ACHN (cell line): ENCODE results near the gene MCM9.

ENCODE experiments used
- DNase-seq: peaks from one replicate; pipeline ENCODE4 v3.0.0-alpha.2; 2015
- in situ Hi-C: cut with HindIII; loops from 2 replicates; pipeline ENCODE4 v1.10.0; 2017; ENCODE audit warnings: low sequenced_read_pairs, low pct_ligation_motif_present, low pct_unique_long_range_greater_than_20kb

MCM9 gene

GRCh38 chr6:118934461-118935330, at the start of gene MCM9:
MCM9 (minus strand) TSS chr6:118935159; CDS start chr6:118931723, 3,436 bp downstream.
- peak; percentile 91 for DNase-seq
- in situ Hi-C loops: no loop called here

GRCh38 chr6:118984342-118984741, 49.4 kb upstream of the MCM9 start:
- DNase-seq: no peak

GRCh38 chr6:118982575-118982911, 47.6 kb upstream of the MCM9 start:
- in situ Hi-C loops: no loop called here

More at GRCh38 chr6:118984342-118984741, 49.4 kb upstream of the MCM9 start:
- in situ Hi-C loops: no loop called here

GRCh38 chr6:118981884-118982574, 47.1 kb upstream of the MCM9 start:
- no peak for DNase-seq
- in situ Hi-C loops: no loop called here

More at GRCh38 chr6:118982575-118982911, 47.6 kb upstream of the MCM9 start:
- no peak for DNase-seq

GRCh38 chr6:118980063-118980462, 45.1 kb upstream of the MCM9 start:
- no peak for DNase-seq
- in situ Hi-C loops: no loop called here

- in situ Hi-C loops: no loop called here
- DNase-seq: no peak
Observed at GRCh38 chr6:118974790-118975189, 39.8 kb upstream of the MCM9 start.

- in situ Hi-C loops: no loop called here
- DNase-seq: no peak
Observed at GRCh38 chr6:118971682-118972081, 36.7 kb upstream of the MCM9 start.

GRCh38 chr6:118970866-118971265, 35.9 kb upstream of the MCM9 start:
- DNase-seq: no peak
- in situ Hi-C loops: no loop called here

- in situ Hi-C loops: no loop called here
- DNase-seq: peak; percentile 37
Observed at GRCh38 chr6:118968416-118968815, 33.5 kb upstream of the MCM9 start.

GRCh38 chr6:118967239-118967638, 32.3 kb upstream of the MCM9 start:
- in situ Hi-C loops: no loop called here
- no peak for DNase-seq

- in situ Hi-C loops: no loop called here
- DNase-seq: no peak
Observed at GRCh38 chr6:118965843-118966370, 30.9 kb upstream of the MCM9 start.

GRCh38 chr6:118965371-118965770, 30.4 kb upstream of the MCM9 start:
- in situ Hi-C loops: no loop called here
- DNase-seq: no peak

- DNase-seq: peak; percentile 17
- in situ Hi-C loops: no loop called here
Observed at GRCh38 chr6:118963003-118963402, 28.0 kb upstream of the MCM9 start.

- in situ Hi-C loops: no loop called here
- no peak for DNase-seq
Observed at GRCh38 chr6:118959903-118960302, 24.9 kb upstream of the MCM9 start.

GRCh38 chr6:118953391-118953790, 18.4 kb upstream of the MCM9 start:
- no peak for DNase-seq
- in situ Hi-C loops: no loop called here

- in situ Hi-C loops: no loop called here
- DNase-seq: no peak
Observed at GRCh38 chr6:118952683-118953082, 17.7 kb upstream of the MCM9 start.

- in situ Hi-C loops: no loop called here
- DNase-seq: no peak
Observed at GRCh38 chr6:118945217-118945616, 10.3 kb upstream of the MCM9 start.

GRCh38 chr6:118940770-118941169, 5.8 kb upstream of the MCM9 start:
- no peak for DNase-seq
- in situ Hi-C loops: no loop called here

- no peak for DNase-seq
- in situ Hi-C loops: no loop called here
Observed at GRCh38 chr6:118939683-118940082, 4.7 kb upstream of the MCM9 start.
